ENCODE results near the gene A4GNT. TPM values are rescaled to one million over a fixed set of nuclear protein-coding genes. Genes with fewer than 3 reads are reported as not detected.

Gene A4GNT
- total RNA-seq, 1 donor from 2014 or later, result not detected

DNA sequence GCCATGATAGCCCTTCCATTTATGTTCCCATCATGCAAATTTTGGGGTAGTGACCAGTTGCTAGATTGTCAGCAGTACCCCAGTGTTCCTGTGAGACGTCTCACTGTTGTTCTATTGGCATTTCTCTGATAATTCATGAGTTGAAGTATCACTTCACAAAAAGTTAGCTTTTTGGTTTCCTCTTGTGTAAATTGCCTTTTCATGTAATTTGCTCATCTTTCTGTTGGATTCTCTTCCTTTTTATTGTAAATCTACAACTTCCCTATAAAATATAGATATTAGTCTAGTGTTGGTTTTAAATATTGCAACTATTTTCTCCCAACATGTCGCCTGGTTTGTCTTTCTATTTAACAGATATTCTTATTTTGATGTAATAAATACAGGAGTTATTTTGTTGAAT lies 7.5 kb upstream of the A4GNT start:
- Histone ChIP-seq H3K36me3 (ENCODE audit: control insufficient read depth, insufficient read depth, low read length) (no peaks in the 10 kb centered on the region), H3K4me3 (ENCODE audit: low read depth, low read length) (no peak overlapping the region), H3K27me3 (ENCODE audit: control insufficient read depth, insufficient read depth, low read length) (no peaks in the 10 kb centered on the region)
- FAIRE-seq (no peak), DNase-seq (ENCODE audit: low read depth) (no peak)
- TF ChIP-seq, protein P1, sequence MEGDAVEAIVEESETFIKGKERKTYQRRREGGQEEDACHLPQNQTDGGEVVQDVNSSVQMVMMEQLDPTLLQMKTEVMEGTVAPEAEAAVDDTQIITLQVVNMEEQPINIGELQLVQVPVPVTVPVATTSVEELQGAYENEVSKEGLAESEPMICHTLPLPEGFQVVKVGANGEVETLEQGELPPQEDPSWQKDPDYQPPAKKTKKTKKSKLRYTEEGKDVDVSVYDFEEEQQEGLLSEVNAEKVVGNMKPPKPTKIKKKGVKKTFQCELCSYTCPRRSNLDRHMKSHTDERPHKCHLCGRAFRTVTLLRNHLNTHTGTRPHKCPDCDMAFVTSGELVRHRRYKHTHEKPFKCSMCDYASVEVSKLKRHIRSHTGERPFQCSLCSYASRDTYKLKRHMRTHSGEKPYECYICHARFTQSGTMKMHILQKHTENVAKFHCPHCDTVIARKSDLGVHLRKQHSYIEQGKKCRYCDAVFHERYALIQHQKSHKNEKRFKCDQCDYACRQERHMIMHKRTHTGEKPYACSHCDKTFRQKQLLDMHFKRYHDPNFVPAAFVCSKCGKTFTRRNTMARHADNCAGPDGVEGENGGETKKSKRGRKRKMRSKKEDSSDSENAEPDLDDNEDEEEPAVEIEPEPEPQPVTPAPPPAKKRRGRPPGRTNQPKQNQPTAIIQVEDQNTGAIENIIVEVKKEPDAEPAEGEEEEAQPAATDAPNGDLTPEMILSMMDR (IDR thresholded peaks at IDR 0.05; ENCODE audit: insufficient read depth, low read length, severe bottlenecking), result no peak

DNA sequence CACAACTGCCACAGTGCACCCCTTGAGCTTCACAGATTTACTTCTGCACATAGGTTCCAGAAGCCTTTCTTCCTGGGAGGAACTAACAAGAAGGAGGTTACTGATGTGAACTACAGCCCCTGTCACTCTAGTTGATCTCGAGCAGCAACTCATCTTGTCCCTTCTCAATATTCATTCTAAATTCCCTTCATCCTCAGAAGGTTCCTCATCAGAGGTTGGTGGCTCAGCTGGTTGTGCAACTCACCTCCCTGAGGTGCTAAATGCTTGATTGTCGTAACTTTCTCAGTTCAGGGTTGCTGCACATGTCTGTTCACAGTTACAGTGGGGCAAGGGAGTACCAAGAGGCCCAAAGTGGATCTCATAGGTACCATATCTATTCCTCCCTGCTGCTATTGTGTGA lies 5.7 kb upstream of the A4GNT start:
- no peak overlapping the region for H3K4me3 ChIP-seq (ENCODE audit: low read depth, low read length)

DNA sequence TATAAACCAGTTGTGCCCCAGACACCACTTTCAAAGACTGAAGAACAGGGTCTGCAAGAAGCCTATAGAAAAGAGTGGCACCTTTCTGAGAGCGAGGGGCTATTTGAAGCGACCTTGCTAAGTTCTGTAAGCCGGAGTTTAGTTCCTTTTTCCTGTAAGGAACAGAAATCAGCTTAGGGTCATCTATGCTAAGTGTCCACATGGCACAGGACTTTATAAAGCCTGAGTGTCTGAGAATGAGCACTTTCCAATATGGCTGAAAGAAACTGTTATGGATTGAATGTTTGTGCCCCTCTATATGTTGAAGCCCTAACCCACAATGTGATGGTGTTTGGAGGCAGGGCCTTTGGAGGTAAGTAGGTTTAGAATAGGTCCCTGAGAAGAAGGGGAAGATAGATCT lies 4.0 kb upstream of the A4GNT start:
- TF ChIP-seq, protein P1 (IDR thresholded peaks at IDR 0.05; ENCODE audit: insufficient read depth, low read length, severe bottlenecking), result no peak
- H3K4me3 ChIP-seq (ENCODE audit: low read depth, low read length), result no peak overlapping the region
- no peak for DNase-seq (ENCODE audit: low read depth)
- H3K27me3 ChIP-seq (ENCODE audit: control insufficient read depth, insufficient read depth, low read length), result no peaks in the 10 kb centered on the region
- H3K36me3 ChIP-seq (ENCODE audit: control insufficient read depth, insufficient read depth, low read length), result no peaks in the 10 kb centered on the region
- FAIRE-seq, result no peak

More for the DNA sequence above, 5.7 kb upstream of the A4GNT start:
- DNase-seq (ENCODE audit: low read depth), result no peak
- TF ChIP-seq, protein P1 (IDR thresholded peaks at IDR 0.05; ENCODE audit: insufficient read depth, low read length, severe bottlenecking), result no peak
- H3K36me3 ChIP-seq (ENCODE audit: control insufficient read depth, insufficient read depth, low read length), result no peaks in the 10 kb centered on the region
- no peaks in the 10 kb centered on the region for H3K27me3 ChIP-seq (ENCODE audit: control insufficient read depth, insufficient read depth, low read length)
- FAIRE-seq, result no peak

DNA sequence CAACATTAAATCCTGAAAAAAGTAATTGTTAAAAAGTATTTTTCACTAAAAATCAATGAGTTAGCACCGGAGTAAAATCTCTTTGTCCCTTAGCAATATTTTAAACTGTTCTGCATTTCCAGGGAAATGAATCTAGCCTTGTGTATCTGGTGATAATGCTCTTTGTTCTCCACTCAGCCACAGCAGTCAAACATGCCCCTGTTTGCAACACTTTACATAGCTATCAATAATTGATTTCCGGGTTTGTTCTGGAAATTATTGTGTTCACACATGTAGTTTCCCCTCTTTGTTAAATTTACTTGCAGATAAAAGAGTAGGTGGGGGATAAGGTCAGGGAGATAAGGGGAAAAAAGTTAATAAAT lies 3.6 kb upstream of the A4GNT start:
- H3K4me3 ChIP-seq (ENCODE audit: low read depth, low read length), result no peak overlapping the region
- H3K27me3 ChIP-seq (ENCODE audit: control insufficient read depth, insufficient read depth, low read length), result no peaks in the 10 kb centered on the region
- TF ChIP-seq, protein P1 (IDR thresholded peaks at IDR 0.05; ENCODE audit: insufficient read depth, low read length, severe bottlenecking), result no peak
- FAIRE-seq (no peak), DNase-seq (ENCODE audit: low read depth) (no peak)
- no peaks in the 10 kb centered on the region for H3K36me3 ChIP-seq (ENCODE audit: control insufficient read depth, insufficient read depth, low read length)

DNA sequence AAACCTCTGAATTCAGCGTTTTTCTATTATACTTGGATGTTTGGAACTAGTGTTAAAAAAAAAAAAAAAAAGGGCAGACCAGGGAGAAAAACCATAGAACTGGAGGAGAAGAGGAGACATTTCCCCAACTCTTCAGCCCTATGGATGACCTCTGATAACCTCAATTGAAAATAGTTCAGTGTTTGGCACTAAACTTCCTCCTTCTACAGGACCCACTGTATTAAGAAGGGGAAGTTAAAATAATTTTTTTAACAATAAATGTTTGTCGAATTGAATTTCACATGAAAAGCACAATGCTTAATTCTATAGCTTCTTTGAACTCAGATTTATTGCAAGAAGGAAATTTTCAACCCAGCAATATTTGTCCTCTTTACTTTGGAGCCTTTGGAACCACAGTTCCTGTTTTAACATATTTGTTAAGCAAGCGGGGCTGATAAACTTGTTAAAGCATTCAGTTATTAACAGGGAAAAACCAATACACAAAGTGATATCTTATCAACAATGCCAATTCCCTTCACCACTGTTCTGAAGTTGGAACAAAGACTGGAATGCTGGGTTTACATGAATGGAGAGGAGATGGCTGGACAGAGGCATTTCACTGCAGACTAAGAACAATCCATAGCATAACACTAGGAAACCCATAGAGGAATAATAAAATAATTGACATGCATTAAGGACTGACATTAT lies 3.1 kb upstream of the A4GNT start:
- Histone ChIP-seq H3K4me3 (ENCODE audit: low read depth, low read length) (no peak overlapping the region), H3K36me3 (ENCODE audit: control insufficient read depth, insufficient read depth, low read length) (no peaks in the 10 kb centered on the region), H3K27me3 (ENCODE audit: control insufficient read depth, insufficient read depth, low read length) (no peaks in the 10 kb centered on the region)
- FAIRE-seq (no peak), DNase-seq (ENCODE audit: low read depth) (no peak)
- TF ChIP-seq, protein P1 (IDR thresholded peaks at IDR 0.05; ENCODE audit: insufficient read depth, low read length, severe bottlenecking), result no peak

Data from bronchial epithelial cell (primary cell).